Esophagus muscularis mucosa (tissue), 4 donors: ENCODE measurements around the gene SORCS2. TPM values are rescaled to one million over a fixed set of nuclear protein-coding genes. Genes with fewer than 3 reads are reported as not detected.

ENCODE experiments used
- DNase-seq: peaks from one replicate; pipeline ENCODE4 v3.0.0-alpha.2; 2017; ENCODE audit errors: extremely low spot score
- H3K27ac ChIP-seq, 4 donors: fragments of 200-600 bp; sonication (generic); replicated peaks in 1 of 4; 1 replicate in 3 of 4; 2 replicates in 1 of 4; pipeline ENCODE4 v1.5.1; 2016 to 2019; ENCODE audit warnings: mild to moderate bottlenecking in 1 of 4
- H3K27me3 ChIP-seq, 4 donors: fragments of 200-600 bp; sonication (generic); one replicate each; pipeline versions ENCODE4 v1.5.1 to v1.6.0; 2016 to 2019
- H3K36me3 ChIP-seq, 4 donors: fragments of 200-600 bp; sonication (generic); one replicate each; pipeline ENCODE4 v1.5.1; 2016 to 2019
- H3K4me1 ChIP-seq, 4 donors: fragments of 200-600 bp; sonication (generic); one replicate each; pipeline ENCODE4 v1.5.1; 2016 to 2019
- H3K4me3 ChIP-seq, 4 donors: fragments of 200-600 bp; sonication (generic); 1 replicate in 2 of 4; 2 replicates in 2 of 4; pipeline ENCODE4 v1.5.1; 2016 to 2019; ENCODE audit warnings: mild to moderate bottlenecking in 4 of 4, moderate library complexity in 1 of 4
- H3K9me3 ChIP-seq, 4 donors: fragments of 200-600 bp; sonication (generic); 1 replicate in 3 of 4; 2 replicates in 1 of 4; pipeline ENCODE4 v1.5.1; 2016 to 2019
- CTCF ChIP-seq, 3 experiments: fragments of 200-600 bp in 2 of 3; fragments of 450-650 bp in 1 of 3; sonication (generic) in 2 of 3; IDR thresholded peaks; one replicate each; pipeline ENCODE4 v1.5.1; 2017 to 2019; ENCODE audit warnings: antibody characterized with exemption in 3 of 3, mild to moderate bottlenecking in 2 of 3, moderate library complexity in 1 of 3
- EP300 ChIP-seq: sonication (generic); formaldehyde crosslinking; IDR thresholded peaks from one replicate; pipeline ENCODE4 v1.6.1; 2017; ENCODE audit warnings: antibody characterized with exemption
- POLR2A ChIP-seq: fragments of 450-650 bp; IDR thresholded peaks from one replicate; pipeline ENCODE4 v1.6.1; 2017; ENCODE audit warnings: antibody characterized with exemption, moderate library complexity, mild to moderate bottlenecking, low read depth
- POLR2AphosphoS5 ChIP-seq, 2 donors: sonication (generic); formaldehyde crosslinking; IDR thresholded peaks; one replicate each; pipeline ENCODE4 v1.6.1; 2017; ENCODE audit warnings: antibody characterized with exemption in 2 of 2
- WGBS: methylation state at CpG from one replicate; pipeline ENCODE4 v1.1.5; 2018; 5-methylcytosine and 5-hydroxymethylcytosine counted together
- intact Hi-C: fragments of 100-400 bp; cut with DNase I; formaldehyde crosslinking; loops from one replicate; pipeline ENCODE4 v1.15.1; 2023
- total RNA-seq, 4 donors: library from RNA; depleted of rRNA; stranded (reverse); fragments of >200 nt; gene quantifications; one replicate each; pipeline versions ENCODE4 v1.1.0 to v1.2.1, GENCODE V29; 2016

The SORCS2 gene
- total RNA-seq, 4 donors from 2014 or later: 3.3 to 10.1 (median 4.3) TPM

DNA sequence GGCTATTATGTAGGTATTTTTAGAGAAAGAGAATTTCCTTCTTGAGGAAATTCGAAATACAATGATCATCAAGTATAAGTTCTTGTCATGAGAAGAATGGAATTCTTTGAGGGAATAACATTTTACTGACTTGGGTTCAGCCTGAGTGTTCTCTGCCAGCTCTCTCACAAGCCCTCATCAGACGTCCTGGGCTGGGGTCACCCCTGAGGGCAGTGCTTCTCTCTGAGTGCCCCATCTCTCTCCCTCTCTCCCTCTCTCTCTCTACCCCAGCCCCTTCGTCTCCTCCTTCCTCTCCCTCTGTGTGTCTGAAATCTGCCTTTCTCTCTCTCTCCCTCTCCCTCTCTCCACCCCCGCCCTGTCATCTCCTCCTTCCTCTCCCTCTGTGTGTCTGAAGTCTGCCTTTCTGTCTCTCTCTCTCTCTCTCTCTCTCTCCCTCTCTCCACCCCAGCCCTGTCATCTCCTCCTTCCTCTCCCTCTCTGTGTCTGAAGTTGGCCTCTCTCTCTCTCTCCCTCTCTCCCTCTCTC lies 484.1 kb downstream of the SORCS2 start:
- H3K27ac ChIP-seq: no peak overlapping the region
- WGBS: 31% methylated on average over 4 of the region's 4 CpGs
- TF ChIP-seq POLR2AphosphoS5 (IDR thresholded peaks at IDR 0.05) (no peak), CTCF (IDR thresholded peaks at IDR 0.05) (no peak), EP300 (no peak), POLR2A (no peak)
- H3K4me3 ChIP-seq: no peak overlapping the region
- H3K9me3 ChIP-seq: peaks cover 0 to 1% (median 0%) of the 10 kb centered on the region in 4 donors
- DNase-seq: no peak
- peaks cover 0 to 8% (median 0%) of the 10 kb centered on the region in 4 donors for H3K4me1 ChIP-seq
- no peaks in the 10 kb centered on the region for H3K36me3 ChIP-seq
- intact Hi-C loops: no loop called here
- no peaks in the 10 kb centered on the region for H3K27me3 ChIP-seq

DNA sequence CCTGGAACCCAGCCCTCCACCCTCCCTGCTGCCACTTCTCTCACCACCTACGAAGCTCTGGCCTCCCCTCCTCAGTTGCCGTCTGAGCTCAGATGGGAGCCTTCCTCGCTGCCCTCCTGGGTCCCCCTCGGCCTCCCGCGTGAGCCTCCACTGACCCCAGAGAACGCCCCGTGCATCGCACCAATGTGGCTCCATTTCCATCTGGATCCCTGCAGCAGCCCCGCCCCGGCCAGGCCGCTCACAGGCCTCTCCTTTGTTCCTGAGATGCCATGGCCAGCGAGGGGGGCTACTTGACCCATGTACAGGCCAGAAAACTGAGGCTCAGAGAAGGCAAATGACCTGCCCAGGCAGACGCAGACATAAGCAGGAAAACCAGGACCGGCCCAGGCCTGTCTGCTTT lies 484.7 kb downstream of the SORCS2 start:
- H3K9me3 ChIP-seq: no peaks in the 10 kb centered on the region
- TF ChIP-seq EP300: no peak
- no peak for TF ChIP-seq POLR2AphosphoS5 (IDR thresholded peaks at IDR 0.05)
- no peak for TF ChIP-seq CTCF (IDR thresholded peaks at IDR 0.05)
- TF ChIP-seq POLR2A: no peak
- DNase-seq: no peak
- no peaks in the 10 kb centered on the region for H3K27me3 ChIP-seq
- WGBS: 84% methylated on average over 15 of the region's 15 CpGs
- H3K36me3 ChIP-seq: no peaks in the 10 kb centered on the region
- H3K4me1 ChIP-seq: peaks cover 0 to 8% (median 0%) of the 10 kb centered on the region in 4 donors
- H3K27ac ChIP-seq: no peak overlapping the region
- intact Hi-C loops: no loop called here
- H3K4me3 ChIP-seq: no peak overlapping the region

GRCh38 chr4:7677799-7678301 lies 485.5 kb downstream of the SORCS2 start:
- Histone ChIP-seq H3K36me3 (peaks cover 0 to 4% (median 1%) of the 10 kb centered on the region in 4 donors), H3K9me3 (peaks cover 0 to 5% (median 4%) of the 10 kb centered on the region in 4 donors), H3K4me3 (no peak overlapping the region), H3K27ac (no peak overlapping the region), H3K27me3 (no peaks in the 10 kb centered on the region), H3K4me1 (peaks cover 0 to 8% (median 0%) of the 10 kb centered on the region in 4 donors)
- no peak for DNase-seq
- intact Hi-C loops: no loop called here
- 80% methylated on average over 6 of the region's 11 CpGs for WGBS
- no peak for TF ChIP-seq CTCF (IDR thresholded peaks at IDR 0.05)
- no peak for TF ChIP-seq POLR2AphosphoS5 (IDR thresholded peaks at IDR 0.05)
- no peak for TF ChIP-seq EP300
- TF ChIP-seq POLR2A: no peak

GRCh38 chr4:7678318-7678852 lies 486.0 kb downstream of the SORCS2 start:
- no peak for DNase-seq
- Histone ChIP-seq H3K9me3 (peaks cover 0 to 10% (median 9%) of the 10 kb centered on the region in 4 donors), H3K4me3 (no peak overlapping the region), H3K27me3 (no peaks in the 10 kb centered on the region), H3K4me1 (peaks cover 0 to 8% (median 0%) of the 10 kb centered on the region in 4 donors), H3K36me3 (peaks cover 0 to 8% (median 4%) of the 10 kb centered on the region in 4 donors), H3K27ac (no peak overlapping the region)
- TF ChIP-seq EP300 (no peak), CTCF (IDR thresholded peaks at IDR 0.05) (no peak), POLR2AphosphoS5 (IDR thresholded peaks at IDR 0.05) (no peak), POLR2A (no peak)
- intact Hi-C loops: no loop called here
- 86% methylated on average over 7 of the region's 9 CpGs for WGBS
